Glutamatergic neuron (in vitro differentiated cells): ENCODE data around the gene CCDC92. TPM values are rescaled to one million over a fixed set of nuclear protein-coding genes. Genes with fewer than 3 reads are reported as not detected.

Experiments
- DNase-seq: peaks from one replicate; pipeline ENCODE4 v3.0.0; 2022
- H3K27ac Mint-ChIP-seq: one replicate; pipeline ENCODE4 v1.8.0; 2020; ENCODE audit warnings: mild to moderate bottlenecking, mixed read lengths, inconsistent platforms; ENCODE audit not compliant: unreplicated experiment
- H3K27me3 Mint-ChIP-seq: one replicate; pipeline ENCODE4 v1.8.0; 2020; ENCODE audit warnings: mild to moderate bottlenecking, moderate library complexity, mixed read lengths, inconsistent platforms; ENCODE audit not compliant: unreplicated experiment
- H3K36me3 Mint-ChIP-seq: one replicate; pipeline ENCODE4 v1.8.0; 2020; ENCODE audit warnings: mild to moderate bottlenecking, mixed read lengths, inconsistent platforms; ENCODE audit not compliant: unreplicated experiment
- H3K4me1 Mint-ChIP-seq: one replicate; pipeline ENCODE4 v1.8.0; 2020; ENCODE audit warnings: mild to moderate bottlenecking, low read depth, mixed read lengths, inconsistent platforms; ENCODE audit not compliant: unreplicated experiment
- H3K4me3 Mint-ChIP-seq: one replicate; pipeline ENCODE4 v1.8.0; 2020; ENCODE audit warnings: mild to moderate bottlenecking, mixed read lengths, inconsistent platforms; ENCODE audit not compliant: unreplicated experiment
- H3K9me3 Mint-ChIP-seq: one replicate; pipeline ENCODE4 v1.8.0; 2020; ENCODE audit warnings: mild to moderate bottlenecking, moderate library complexity, mixed read lengths, inconsistent platforms; ENCODE audit not compliant: unreplicated experiment
- total RNA-seq: library from RNA; stranded (reverse); fragmentation: NEBNext Ultra II Directional; extraction: Animal tissue kit (Norgen Biotek cat#: 25700); gene quantifications from one replicate; pipeline ENCODE4 v1.2.1, GENCODE V29; 2021; ENCODE audit not compliant: unreplicated experiment
- TF ChIP-seq, protein P1 (sequence below): fragments of 200-600 bp; sonication (generic); IDR thresholded peaks from one replicate; pipeline ENCODE4 v1.5.0; 2021; ENCODE audit not compliant: partially characterized antibody, unreplicated experiment

The CCDC92 gene
- total RNA-seq, 1 donor from 2014 or later: 96.2 TPM

DNA sequence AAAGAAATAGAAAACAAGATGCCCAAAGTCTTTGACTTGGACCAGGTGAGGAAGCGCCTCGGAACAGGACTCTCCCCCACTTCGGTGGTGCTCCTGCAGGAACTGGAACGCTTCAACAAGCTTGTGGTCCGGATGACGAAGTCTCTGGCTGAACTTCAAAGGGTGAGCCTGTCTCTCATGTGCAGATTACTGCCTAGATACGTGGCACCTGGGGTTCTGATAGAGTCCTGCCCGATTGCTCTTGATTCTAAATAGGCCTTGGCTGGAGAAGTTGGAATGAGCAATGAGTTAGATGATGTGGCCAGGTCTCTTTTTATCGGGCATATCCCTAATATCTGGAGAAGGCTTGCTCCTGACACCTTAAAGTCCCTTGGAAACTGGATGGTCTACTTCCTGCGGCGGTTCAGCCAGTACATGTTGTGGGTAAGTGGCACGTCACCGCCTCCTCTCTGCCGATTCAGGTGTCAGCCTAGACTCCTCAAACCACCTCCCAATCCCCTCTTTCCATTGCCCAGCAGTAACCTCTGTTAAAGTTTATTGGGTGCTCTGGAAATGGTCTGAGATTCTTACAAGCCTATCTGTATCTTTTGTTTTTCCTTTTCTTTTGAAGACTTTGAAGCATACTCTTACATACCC lies 40.8 kb downstream of the CCDC92 start:
- Mint-ChIP-seq H3K4me3 (no peak overlapping the region), H3K4me1 (peaks cover 1% of the 10 kb centered on the region), H3K27me3 (peaks cover 6% of the 10 kb centered on the region), H3K9me3 (peaks cover 12% of the 10 kb centered on the region), H3K27ac (no peak overlapping the region), H3K36me3 (peaks cover 33% of the 10 kb centered on the region)
- TF ChIP-seq, protein P1, sequence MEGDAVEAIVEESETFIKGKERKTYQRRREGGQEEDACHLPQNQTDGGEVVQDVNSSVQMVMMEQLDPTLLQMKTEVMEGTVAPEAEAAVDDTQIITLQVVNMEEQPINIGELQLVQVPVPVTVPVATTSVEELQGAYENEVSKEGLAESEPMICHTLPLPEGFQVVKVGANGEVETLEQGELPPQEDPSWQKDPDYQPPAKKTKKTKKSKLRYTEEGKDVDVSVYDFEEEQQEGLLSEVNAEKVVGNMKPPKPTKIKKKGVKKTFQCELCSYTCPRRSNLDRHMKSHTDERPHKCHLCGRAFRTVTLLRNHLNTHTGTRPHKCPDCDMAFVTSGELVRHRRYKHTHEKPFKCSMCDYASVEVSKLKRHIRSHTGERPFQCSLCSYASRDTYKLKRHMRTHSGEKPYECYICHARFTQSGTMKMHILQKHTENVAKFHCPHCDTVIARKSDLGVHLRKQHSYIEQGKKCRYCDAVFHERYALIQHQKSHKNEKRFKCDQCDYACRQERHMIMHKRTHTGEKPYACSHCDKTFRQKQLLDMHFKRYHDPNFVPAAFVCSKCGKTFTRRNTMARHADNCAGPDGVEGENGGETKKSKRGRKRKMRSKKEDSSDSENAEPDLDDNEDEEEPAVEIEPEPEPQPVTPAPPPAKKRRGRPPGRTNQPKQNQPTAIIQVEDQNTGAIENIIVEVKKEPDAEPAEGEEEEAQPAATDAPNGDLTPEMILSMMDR: no peak
- DNase-seq: no peak

DNA sequence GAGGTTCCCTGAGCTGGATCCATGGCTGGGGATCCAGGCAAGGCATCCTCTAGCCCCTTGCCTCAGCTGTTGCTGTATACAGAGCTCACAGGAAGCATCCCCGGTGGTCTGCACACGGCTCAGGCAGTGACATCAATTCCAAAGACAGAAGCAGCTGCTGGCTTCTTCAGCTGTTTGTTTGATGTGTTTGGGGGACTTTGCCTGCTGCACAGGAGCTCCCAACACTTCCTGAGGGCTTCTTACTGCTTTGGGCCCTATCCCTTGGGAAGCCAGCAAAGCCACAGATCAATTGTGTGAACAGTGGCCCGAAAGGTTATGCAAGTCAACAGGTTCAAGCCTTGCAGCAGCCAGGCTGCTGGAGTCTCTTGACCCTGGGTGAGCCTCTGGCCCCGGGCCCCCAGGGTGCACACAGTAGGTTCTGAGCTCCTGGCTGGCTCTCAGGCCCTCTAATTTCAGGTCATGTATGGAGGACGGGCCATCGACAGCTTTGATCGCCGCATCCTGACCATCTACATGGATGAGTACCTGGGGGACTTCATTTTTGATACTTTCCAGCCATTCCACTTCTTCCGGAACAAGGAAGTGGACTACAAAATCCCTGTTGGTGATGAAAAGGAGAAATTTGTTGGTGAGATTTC lies 42.6 kb downstream of the CCDC92 start:
- TF ChIP-seq, protein P1: no peak
- Mint-ChIP-seq H3K36me3 (peaks cover 26% of the 10 kb centered on the region), H3K4me1 (peaks cover 1% of the 10 kb centered on the region), H3K4me3 (no peak overlapping the region), H3K27me3 (peaks cover 3% of the 10 kb centered on the region), H3K9me3 (peaks cover 6% of the 10 kb centered on the region), H3K27ac (no peak overlapping the region)
- DNase-seq: no peak

DNA sequence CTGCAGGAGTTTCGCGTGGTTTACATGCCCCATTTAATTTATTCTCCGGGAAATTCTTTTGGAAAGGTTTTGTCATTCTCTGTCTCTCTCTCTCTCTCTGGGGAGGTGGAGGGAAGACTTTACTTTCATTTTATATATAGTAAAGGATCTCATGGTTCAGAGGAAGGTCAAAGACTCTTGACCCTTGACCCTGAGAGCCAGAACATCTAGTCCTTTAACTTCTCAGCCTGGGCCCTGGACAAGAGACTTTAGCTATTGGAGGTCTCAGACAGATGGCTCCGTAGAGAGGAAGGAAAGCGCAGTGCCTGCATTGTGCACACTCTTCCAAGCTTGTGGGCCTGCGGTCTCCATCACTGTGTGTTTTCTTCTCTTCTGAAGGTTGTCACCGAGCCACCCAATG lies 43.7 kb downstream of the CCDC92 start:
- Mint-ChIP-seq H3K4me1 (peaks cover 1% of the 10 kb centered on the region), H3K36me3 (peaks cover 26% of the 10 kb centered on the region), H3K9me3 (peaks cover 6% of the 10 kb centered on the region), H3K27me3 (peaks cover 3% of the 10 kb centered on the region), H3K27ac (no peak overlapping the region), H3K4me3 (no peak overlapping the region)
- DNase-seq: no peak
- TF ChIP-seq, protein P1: no peak

DNA sequence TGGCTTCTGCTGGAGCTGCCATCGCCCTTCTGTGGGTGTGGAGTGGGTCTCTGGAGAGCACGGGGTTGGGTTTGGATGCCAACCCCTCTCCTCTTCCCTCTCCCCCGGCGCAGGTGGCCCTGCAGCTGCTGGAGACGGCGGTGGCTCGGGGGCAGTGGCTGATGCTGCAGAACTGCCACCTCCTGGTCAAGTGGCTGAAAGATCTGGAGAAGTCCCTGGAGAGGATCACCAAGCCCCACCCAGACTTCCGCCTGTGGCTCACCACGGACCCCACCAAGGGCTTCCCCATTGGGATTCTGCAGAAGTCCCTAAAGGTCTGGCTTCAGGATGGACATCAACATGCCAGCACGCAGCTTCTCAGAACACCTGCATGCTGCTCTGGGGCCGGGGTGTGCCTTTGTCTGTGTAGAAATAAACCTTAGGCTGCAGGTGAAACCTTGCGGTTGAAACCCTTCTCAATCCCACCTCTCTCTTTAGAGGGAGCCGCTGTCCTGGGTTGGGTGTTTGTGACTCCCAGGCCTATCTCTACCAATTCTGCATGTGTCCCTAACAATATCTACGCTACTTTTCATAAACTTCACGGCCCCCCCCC lies 44.3 kb downstream of the CCDC92 start:
- H3K9me3 Mint-ChIP-seq: peaks cover 4% of the 10 kb centered on the region
- TF ChIP-seq, protein P1: no peak
- H3K27ac Mint-ChIP-seq: no peak overlapping the region
- DNase-seq: no peak
- H3K4me3 Mint-ChIP-seq: no peak overlapping the region
- H3K36me3 Mint-ChIP-seq: peaks cover 22% of the 10 kb centered on the region
- peaks cover 1% of the 10 kb centered on the region for H3K4me1 Mint-ChIP-seq
- H3K27me3 Mint-ChIP-seq: peaks cover 3% of the 10 kb centered on the region

DNA sequence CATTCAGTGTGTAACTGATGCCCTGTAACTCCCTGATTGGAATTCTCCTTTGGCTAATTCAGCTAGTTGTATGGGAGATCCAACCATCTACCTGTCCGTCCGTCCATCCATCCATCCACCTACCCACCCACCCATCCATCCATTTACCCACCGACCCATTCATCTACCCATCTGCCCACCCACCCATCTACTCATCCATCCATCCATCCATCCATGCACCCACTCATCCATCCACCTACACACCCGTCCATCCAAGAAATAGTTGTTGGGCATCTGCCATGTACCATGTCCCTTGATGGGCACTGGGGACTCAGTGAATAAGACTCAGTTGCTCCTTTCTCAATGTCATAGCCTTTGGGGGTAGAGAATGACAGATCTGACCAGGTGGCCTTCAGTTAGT lies 48.1 kb downstream of the CCDC92 start:
- H3K4me1 Mint-ChIP-seq: peaks cover 1% of the 10 kb centered on the region
- DNase-seq: no peak
- H3K27me3 Mint-ChIP-seq: no peaks in the 10 kb centered on the region
- peaks cover 4% of the 10 kb centered on the region for H3K36me3 Mint-ChIP-seq
- TF ChIP-seq, protein P1: no peak
- no peak overlapping the region for H3K27ac Mint-ChIP-seq
- H3K9me3 Mint-ChIP-seq: peaks cover 4% of the 10 kb centered on the region
- no peak overlapping the region for H3K4me3 Mint-ChIP-seq
